Natural killer cell (primary cell): ENCODE measurements around the gene ZNF664. TPM values are rescaled to one million over a fixed set of nuclear protein-coding genes. Genes with fewer than 3 reads are reported as not detected.

Experiments
- ATAC-seq, 3 donors: fragments of 150-1000 bp in 2 of 3; fragments of 200-7000 bp in 1 of 3; cut with Tn5 transposase; 1 replicate in 1 of 3; 2 replicates in 2 of 3; pipeline ENCODE4 v1.10.0; 2021; ENCODE audit warnings: mild to moderate bottlenecking in 2 of 3, moderate library complexity in 2 of 3
- DNase-seq, 2 donors: peaks; one replicate each; pipeline versions ENCODE4 v3.0.0 to v3.0.0-alpha.2; 2013 to 2021; ENCODE audit warnings: mixed read lengths in 1 of 2
- H3K27ac ChIP-seq: one replicate; pipeline ENCODE4 v1.5.1; 2013; ENCODE audit warnings: mild to moderate bottlenecking, low read length
- H3K27me3 ChIP-seq: one replicate; pipeline ENCODE4 v1.6.1; 2013; ENCODE audit warnings: low read length; ENCODE audit not compliant: control insufficient read depth, insufficient read depth
- H3K36me3 ChIP-seq: one replicate; pipeline ENCODE4 v1.6.1; 2013; ENCODE audit warnings: low read length; ENCODE audit not compliant: control insufficient read depth, insufficient read depth
- H3K4me1 ChIP-seq: one replicate; pipeline ENCODE4 v1.6.1; 2013; ENCODE audit warnings: low read length; ENCODE audit not compliant: control insufficient read depth, insufficient read depth
- H3K4me3 ChIP-seq: one replicate; pipeline ENCODE4 v1.5.1; 2013; ENCODE audit warnings: low read length
- H3K9me3 ChIP-seq: one replicate; pipeline ENCODE4 v1.6.1; 2013; ENCODE audit warnings: low read length; ENCODE audit not compliant: control insufficient read depth, insufficient read depth
- H3K27ac Mint-ChIP-seq, 2 donors: one replicate each; pipeline ENCODE4 v1.8.0; 2022; ENCODE audit warnings: mild to moderate bottlenecking in 2 of 2, mixed read lengths in 2 of 2, moderate library complexity in 1 of 2
- H3K27me3 Mint-ChIP-seq, 2 donors: one replicate each; pipeline ENCODE4 v1.8.0; 2022; ENCODE audit warnings: low read depth in 2 of 2, mixed read lengths in 2 of 2
- H3K36me3 Mint-ChIP-seq: one replicate; pipeline ENCODE4 v1.8.0; 2022; ENCODE audit warnings: mixed read lengths
- H3K4me1 Mint-ChIP-seq, 2 donors: one replicate each; pipeline ENCODE4 v1.8.0; 2022; ENCODE audit warnings: mixed read lengths in 2 of 2
- H3K4me3 Mint-ChIP-seq: one replicate; pipeline ENCODE4 v1.8.0; 2022; ENCODE audit warnings: mild to moderate bottlenecking, moderate library complexity, mixed read lengths
- H3K9me3 Mint-ChIP-seq, 2 donors: one replicate each; pipeline ENCODE4 v1.8.0; 2022; ENCODE audit warnings: mixed read lengths in 2 of 2
- WGBS: methylation state at CpG from one replicate; pipeline ENCODE4 v1.1.7; 2013; ENCODE audit warnings: missing lambda C conversion rate; ENCODE audit not compliant: insufficient coverage; 5-methylcytosine and 5-hydroxymethylcytosine counted together
- intact Hi-C: fragments of 100-400 bp; cut with micrococcal nuclease; formaldehyde crosslinking; loops from one replicate; pipeline ENCODE4 v1.14.2; 2022
- total RNA-seq, 4 donors: library from RNA; stranded (reverse); fragments of 120-200 nt in 1 of 4; gene quantifications; one replicate each; pipeline versions ENCODE4 v1.2.3 to v1.2.4, GENCODE V29; 2013 to 2022
- TF ChIP-seq, protein P1 (sequence below): fragments of 200-600 bp; IDR thresholded peaks from one replicate; pipeline ENCODE4 v1.8.0; 2022; ENCODE audit warnings: antibody characterized with exemption

ZNF664 gene
- total RNA-seq, 3 donors from 2014 or later (not counting 1 experiment from before 2014, with no cell fraction given): 36.0 to 47.3 (median 46.9) TPM

DNA sequence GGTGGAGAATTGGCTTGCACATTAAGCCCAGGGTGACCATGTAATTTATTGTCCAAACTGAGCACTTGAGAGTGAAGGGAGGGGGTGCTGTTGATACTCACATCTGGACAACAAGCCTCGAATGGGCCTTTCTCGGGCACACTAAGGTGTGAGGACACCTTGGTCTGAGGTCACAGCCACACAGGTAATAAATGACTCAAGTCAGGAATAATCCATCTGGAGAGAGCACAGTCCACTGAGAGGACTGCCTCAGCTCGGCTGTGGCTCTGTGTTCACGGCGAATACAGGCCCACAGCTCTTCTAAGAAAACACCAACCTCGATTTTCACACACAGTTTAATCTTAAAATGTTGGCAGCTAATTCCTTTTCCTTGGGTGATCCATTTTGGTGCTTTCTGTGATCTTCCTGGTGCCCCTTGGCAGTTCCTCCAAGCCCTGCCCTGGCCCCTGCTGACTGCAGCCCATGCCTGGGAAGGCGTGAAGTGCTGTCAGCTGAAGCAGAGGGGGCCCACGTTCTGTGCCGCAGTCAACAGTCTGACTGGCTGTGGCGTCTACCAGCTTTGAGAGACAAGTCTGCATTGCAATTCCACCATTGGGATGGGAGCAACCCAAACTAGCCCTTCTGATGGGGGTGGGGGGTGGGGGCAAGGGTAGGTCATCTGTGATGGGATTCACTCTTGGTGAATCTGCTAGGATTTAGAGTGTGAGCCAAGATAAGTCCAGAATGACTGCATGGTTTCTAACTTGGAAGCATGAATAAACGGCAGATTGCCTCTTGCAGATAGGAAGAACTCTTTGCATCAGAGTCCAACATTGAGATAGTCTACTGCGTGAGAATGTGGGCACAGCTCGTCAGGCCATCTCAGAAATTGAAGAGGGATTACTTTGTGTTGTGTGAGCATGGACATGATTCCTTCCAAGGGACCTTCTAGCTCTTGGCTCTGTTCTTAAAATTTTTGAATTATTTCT is 42.8 kb downstream of the ZNF664 start:
- no peak overlapping the region for H3K4me3 Mint-ChIP-seq
- no peaks in the 10 kb centered on the region for H3K9me3 Mint-ChIP-seq
- DNase-seq (no peak), ATAC-seq (no peak)
- Histone ChIP-seq H3K36me3 (peaks cover 29% of the 10 kb centered on the region), H3K9me3 (no peaks in the 10 kb centered on the region), H3K4me1 (no peaks in the 10 kb centered on the region), H3K27me3 (no peaks in the 10 kb centered on the region), H3K27ac (no peak overlapping the region), H3K4me3 (no peak overlapping the region)
- TF ChIP-seq, protein P1, sequence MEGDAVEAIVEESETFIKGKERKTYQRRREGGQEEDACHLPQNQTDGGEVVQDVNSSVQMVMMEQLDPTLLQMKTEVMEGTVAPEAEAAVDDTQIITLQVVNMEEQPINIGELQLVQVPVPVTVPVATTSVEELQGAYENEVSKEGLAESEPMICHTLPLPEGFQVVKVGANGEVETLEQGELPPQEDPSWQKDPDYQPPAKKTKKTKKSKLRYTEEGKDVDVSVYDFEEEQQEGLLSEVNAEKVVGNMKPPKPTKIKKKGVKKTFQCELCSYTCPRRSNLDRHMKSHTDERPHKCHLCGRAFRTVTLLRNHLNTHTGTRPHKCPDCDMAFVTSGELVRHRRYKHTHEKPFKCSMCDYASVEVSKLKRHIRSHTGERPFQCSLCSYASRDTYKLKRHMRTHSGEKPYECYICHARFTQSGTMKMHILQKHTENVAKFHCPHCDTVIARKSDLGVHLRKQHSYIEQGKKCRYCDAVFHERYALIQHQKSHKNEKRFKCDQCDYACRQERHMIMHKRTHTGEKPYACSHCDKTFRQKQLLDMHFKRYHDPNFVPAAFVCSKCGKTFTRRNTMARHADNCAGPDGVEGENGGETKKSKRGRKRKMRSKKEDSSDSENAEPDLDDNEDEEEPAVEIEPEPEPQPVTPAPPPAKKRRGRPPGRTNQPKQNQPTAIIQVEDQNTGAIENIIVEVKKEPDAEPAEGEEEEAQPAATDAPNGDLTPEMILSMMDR: no peak
- H3K27me3 Mint-ChIP-seq: no peaks in the 10 kb centered on the region
- H3K27ac Mint-ChIP-seq: no peak overlapping the region
- H3K4me1 Mint-ChIP-seq: peaks cover 0 to under 1% of the 10 kb centered on the region in 2 donors
- intact Hi-C loops: no loop called here
- 86% methylated on average over 13 of the region's 13 CpGs for WGBS
- peaks cover 23% of the 10 kb centered on the region for H3K36me3 Mint-ChIP-seq

DNA sequence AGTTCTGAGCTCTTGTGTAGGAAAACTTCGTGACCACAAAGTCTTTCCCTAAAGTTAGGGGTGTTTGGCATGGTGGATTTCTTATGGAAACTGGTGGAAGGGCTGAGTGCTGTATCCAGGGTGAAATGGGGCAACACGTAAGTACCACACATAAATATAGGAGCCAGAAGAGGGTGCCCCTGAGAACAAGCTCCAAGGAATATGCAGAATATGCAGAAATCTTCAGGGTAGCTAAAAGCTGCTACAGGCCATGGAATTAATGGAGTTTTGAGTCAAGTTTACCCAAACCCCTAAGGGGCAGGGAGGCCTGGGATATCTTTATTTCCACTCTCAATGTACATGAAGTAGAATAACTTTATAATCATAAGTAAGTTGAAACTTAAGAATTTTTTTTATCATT is 44.0 kb downstream of the ZNF664 start:
- peaks cover 20% of the 10 kb centered on the region for H3K36me3 ChIP-seq
- intact Hi-C loops: no loop called here
- WGBS: 96% methylated on average over 2 of the region's 2 CpGs
- H3K9me3 ChIP-seq: no peaks in the 10 kb centered on the region
- Mint-ChIP-seq H3K27ac (no peak overlapping the region), H3K4me3 (no peak overlapping the region), H3K36me3 (peaks cover 14% of the 10 kb centered on the region), H3K4me1 (no peaks in the 10 kb centered on the region), H3K27me3 (no peaks in the 10 kb centered on the region), H3K9me3 (no peaks in the 10 kb centered on the region)
- TF ChIP-seq, protein P1: no peak
- H3K4me3 ChIP-seq: no peak overlapping the region
- no peaks in the 10 kb centered on the region for H3K27me3 ChIP-seq
- DNase-seq (no peak), ATAC-seq (no peak)
- no peaks in the 10 kb centered on the region for H3K4me1 ChIP-seq
- no peak overlapping the region for H3K27ac ChIP-seq

DNA sequence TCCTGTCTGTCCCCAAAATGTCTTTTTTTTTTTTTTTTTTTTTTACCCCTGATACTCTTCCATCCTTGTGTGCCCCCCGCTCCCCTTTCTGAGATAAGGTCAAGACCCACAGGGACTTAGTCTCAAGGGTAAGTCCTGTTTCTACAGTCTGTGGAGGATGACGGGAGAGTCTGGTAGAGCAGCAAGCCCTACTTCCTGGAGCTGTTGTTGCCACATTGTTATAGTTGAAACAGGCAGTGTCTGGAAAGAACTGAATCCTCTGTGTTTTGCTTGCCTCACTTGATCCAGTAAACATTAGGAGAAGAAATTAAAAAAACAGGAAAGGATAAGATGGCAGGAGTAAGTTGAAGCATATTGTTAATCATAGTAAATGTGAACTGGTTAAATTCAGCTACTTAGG is 45.5 kb downstream of the ZNF664 start:
- Mint-ChIP-seq H3K36me3 (peaks cover under 1% of the 10 kb centered on the region), H3K9me3 (no peaks in the 10 kb centered on the region), H3K27ac (no peak overlapping the region), H3K4me1 (no peaks in the 10 kb centered on the region), H3K27me3 (no peaks in the 10 kb centered on the region), H3K4me3 (no peak overlapping the region)
- Histone ChIP-seq H3K4me1 (no peaks in the 10 kb centered on the region), H3K27ac (no peak overlapping the region), H3K4me3 (no peak overlapping the region), H3K9me3 (no peaks in the 10 kb centered on the region), H3K36me3 (peaks cover 6% of the 10 kb centered on the region), H3K27me3 (no peaks in the 10 kb centered on the region)
- no peak for DNase-seq
- ATAC-seq: no peak
- 71% methylated on average over 2 of the region's 2 CpGs for WGBS
- TF ChIP-seq, protein P1: no peak
- intact Hi-C loops: no loop called here
